CD4-positive, alpha-beta T cell (primary cell): Measurements from ENCODE around the gene OR6C70. TPM values are rescaled to one million over a fixed set of nuclear protein-coding genes. Genes with fewer than 3 reads are reported as not detected.

Experiments used
- ATAC-seq: fragments of 200-7000 bp; cut with Tn5 transposase; one replicate; pipeline ENCODE4 v1.10.0; 2022; ENCODE audit warnings: mild to moderate bottlenecking; ENCODE audit not compliant: poor library complexity
- CTCF ChIA-PET: fragments of 350-600 bp; sonication (Branson Sonifier 250); formaldehyde crosslinking; loops from one replicate; lab custom pipeline; 2021; ENCODE audit warnings: antibody characterized with exemption, inconsistent platforms; lab: Charles Lee
- POLR2A ChIA-PET: fragments of 350-600 bp; sonication (Branson Sonifier 250); formaldehyde crosslinking; loops from one replicate; lab custom pipeline; 2021; ENCODE audit warnings: antibody characterized with exemption, inconsistent platforms; lab: Charles Lee
- DNase-seq, 14 experiments: peaks; one replicate each; pipeline ENCODE4 v3.0.0-alpha.2; 2013 to 2020; ENCODE audit warnings: mixed read lengths in 2 of 14
- H3K27ac ChIP-seq, 2 donors: one replicate each; pipeline versions ENCODE4 v1.5.1 to v1.7.0; 2013; ENCODE audit warnings: low read length in 2 of 2, low read depth in 1 of 2, mild to moderate bottlenecking in 1 of 2
- H3K27me3 ChIP-seq, 2 experiments: 1 replicate in 1 of 2; 2 replicates in 1 of 2; pipeline versions ENCODE4 v1.6.1 to v1.7.0; 2013; ENCODE audit warnings: low read length in 2 of 2, control low read depth in 1 of 2, mild to moderate bottlenecking in 1 of 2, moderate library complexity in 1 of 2; ENCODE audit not compliant: insufficient read depth in 2 of 2, control insufficient read depth in 1 of 2
- H3K36me3 ChIP-seq: one replicate; pipeline ENCODE4 v1.6.1; 2013; ENCODE audit warnings: low read length, control low read depth; ENCODE audit not compliant: insufficient read depth
- H3K4me1 ChIP-seq: one replicate; pipeline ENCODE4 v1.6.1; 2013; ENCODE audit warnings: low read length, control low read depth; ENCODE audit not compliant: insufficient read depth
- H3K4me3 ChIP-seq: one replicate; pipeline ENCODE4 v1.5.1; 2013; ENCODE audit warnings: mild to moderate bottlenecking, low read length, moderate library complexity
- H3K9me3 ChIP-seq, 2 experiments: 1 replicate in 1 of 2; 2 replicates in 1 of 2; pipeline versions ENCODE4 v1.6.1 to v1.7.0; 2013; ENCODE audit warnings: low read length in 2 of 2, mild to moderate bottlenecking in 2 of 2, control low read depth in 1 of 2, moderate library complexity in 1 of 2; ENCODE audit not compliant: control insufficient read depth in 1 of 2, insufficient read depth in 1 of 2
- H3K27ac Mint-ChIP-seq: one replicate; pipeline ENCODE4 v1.8.0; 2020; ENCODE audit warnings: mixed read lengths
- H3K27me3 Mint-ChIP-seq: one replicate; pipeline ENCODE4 v1.8.0; 2021; ENCODE audit warnings: mixed read lengths
- H3K36me3 Mint-ChIP-seq: one replicate; pipeline ENCODE4 v1.8.0; 2021; ENCODE audit warnings: low read depth, mixed read lengths
- H3K4me1 Mint-ChIP-seq: one replicate; pipeline ENCODE4 v1.8.0; 2021; ENCODE audit warnings: low read depth, mixed read lengths
- H3K4me3 Mint-ChIP-seq: one replicate; pipeline ENCODE4 v1.8.0; 2020; ENCODE audit warnings: mild to moderate bottlenecking, mixed read lengths
- H3K9me3 Mint-ChIP-seq: one replicate; pipeline ENCODE4 v1.8.0; 2020; ENCODE audit warnings: mixed read lengths
- CTCF ChIP-seq: fragments of 200-600 bp; IDR thresholded peaks from one replicate; pipeline ENCODE4 v1.8.0; 2022; ENCODE audit warnings: antibody characterized with exemption, mild to moderate bottlenecking
- intact Hi-C, 2 experiments: fragments of 100-400 bp; cut with DNase I in 1 of 2; cut with micrococcal nuclease in 1 of 2; formaldehyde crosslinking; loops; one replicate each; pipeline versions ENCODE4 v1.15.1 to v1.9.0; 2023 to 2025; cut with DNase I, micrococcal nuclease
- total RNA-seq, 174 experiments: library from RNA in 2 of 174; stranded (reverse) in 2 of 174; gene quantifications; one replicate each; pipeline ENCODE4 v1.2.3 and lab custom pipeline; 2021 to 2026

OR6C70 gene
- total RNA-seq, 2 experiments from 2014 or later: not detected

- TF ChIP-seq CTCF: no peak
- Mint-ChIP-seq H3K36me3 (no peaks in the 10 kb centered on the region), H3K4me1 (no peaks in the 10 kb centered on the region), H3K27ac (no peak overlapping the region), H3K9me3 (no peaks in the 10 kb centered on the region), H3K27me3 (peaks cover 19% of the 10 kb centered on the region), H3K4me3 (no peak overlapping the region)
- no peak overlapping the region for H3K4me3 ChIP-seq
- ChIA-PET CTCF (no interaction called here), POLR2A (no interaction called here)
- no peak for ATAC-seq
- DNase-seq: no peak
- no peaks in the 10 kb centered on the region for H3K9me3 ChIP-seq
- intact Hi-C loops: no loop called here
- no peaks in the 10 kb centered on the region for H3K36me3 ChIP-seq
- H3K4me1 ChIP-seq: no peaks in the 10 kb centered on the region
- H3K27ac ChIP-seq: no peak overlapping the region
- peaks cover 0 to 5% of the 10 kb centered on the region in 2 experiments for H3K27me3 ChIP-seq
Observed at GRCh38 chr12:55501601-55502000, 31.7 kb upstream of the OR6C70 start.

- no peak overlapping the region for H3K4me3 Mint-ChIP-seq
- Histone ChIP-seq H3K4me3 (no peak overlapping the region), H3K27me3 (peaks cover 0 to 5% of the 10 kb centered on the region in 2 experiments), H3K9me3 (no peaks in the 10 kb centered on the region), H3K27ac (no peak overlapping the region), H3K36me3 (no peaks in the 10 kb centered on the region), H3K4me1 (no peaks in the 10 kb centered on the region)
- intact Hi-C loops: no loop called here
- H3K9me3 Mint-ChIP-seq: no peaks in the 10 kb centered on the region
- ChIA-PET CTCF (interaction anchor here (0.9 kb wide), 1 partner anchor 9 kb away, joined by 3 read pairs; no protein-coding TSS in a partner anchor), POLR2A (no interaction called here)
- H3K4me1 Mint-ChIP-seq: no peaks in the 10 kb centered on the region
- H3K36me3 Mint-ChIP-seq: no peaks in the 10 kb centered on the region
- H3K27me3 Mint-ChIP-seq: peaks cover 23% of the 10 kb centered on the region
- DNase-seq: no peak
- no peak for ATAC-seq
- no peak for TF ChIP-seq CTCF
- H3K27ac Mint-ChIP-seq: no peak overlapping the region
Observed at GRCh38 chr12:55499810-55500252, 29.9 kb upstream of the OR6C70 start.

DNA sequence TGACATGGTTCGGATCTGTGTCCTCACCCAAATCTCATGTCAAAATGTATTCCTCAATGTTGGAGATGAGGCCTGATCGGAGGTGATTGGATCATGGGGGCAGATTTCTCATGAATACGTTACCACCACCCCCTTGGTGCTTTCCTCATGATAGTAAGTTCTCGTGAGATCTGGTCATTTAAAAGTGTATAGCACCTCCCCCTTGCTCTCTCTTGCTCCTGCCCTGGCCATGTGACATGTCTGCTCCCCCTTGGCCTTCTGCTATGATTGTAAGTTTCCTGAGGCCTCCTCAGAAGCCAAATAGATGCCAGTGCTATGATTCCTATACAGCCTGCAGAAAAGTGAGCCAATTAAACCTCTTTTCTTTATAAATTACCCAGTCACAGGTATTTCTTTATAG, 29.3 kb upstream of the OR6C70 start:
- no peaks in the 10 kb centered on the region for H3K4me1 Mint-ChIP-seq
- intact Hi-C loops: no loop called here
- no peaks in the 10 kb centered on the region for H3K36me3 Mint-ChIP-seq
- H3K4me3 Mint-ChIP-seq: no peak overlapping the region
- CTCF ChIA-PET: no interaction called here
- no peak for TF ChIP-seq CTCF
- POLR2A ChIA-PET: no interaction called here
- H3K9me3 Mint-ChIP-seq: no peaks in the 10 kb centered on the region
- peaks cover 23% of the 10 kb centered on the region for H3K27me3 Mint-ChIP-seq
- Histone ChIP-seq H3K27ac (no peak overlapping the region), H3K4me3 (no peak overlapping the region), H3K4me1 (no peaks in the 10 kb centered on the region), H3K36me3 (no peaks in the 10 kb centered on the region), H3K9me3 (no peaks in the 10 kb centered on the region), H3K27me3 (peaks cover 0 to 5% of the 10 kb centered on the region in 2 experiments)
- no peak for DNase-seq
- no peak for ATAC-seq
- no peak overlapping the region for H3K27ac Mint-ChIP-seq
